T-cell (primary cell): ENCODE results near the gene ZP3. TPM values are rescaled to one million over a fixed set of nuclear protein-coding genes. Genes with fewer than 3 reads are reported as not detected.
"Not testable (repeated sequence)": the region's sequence is repeated elsewhere in the genome, so short reads cannot be mapped to it uniquely, and the experiment has no call there.

Experiments
- ATAC-seq, 4 experiments: fragments of 200-7000 bp in 3 of 4; fragments of 150-1000 bp in 1 of 4; cut with Tn5 transposase; replicated peaks in 1 of 4; 1 replicate in 3 of 4; 2 replicates in 1 of 4; pipeline ENCODE4 v1.10.0; 2021; ENCODE audit warnings: moderate library complexity in 3 of 4, mild to moderate bottlenecking in 2 of 4, moderate number of reproducible peaks in 1 of 4
- CTCF ChIA-PET, 2 donors: fragments of 300-600 bp; sonication (Branson Sonifier 250); formaldehyde crosslinking; loops; one replicate each; lab custom pipeline; 2022; ENCODE audit warnings: antibody characterized with exemption in 2 of 2; lab: Charles Lee
- POLR2A ChIA-PET, 2 donors: fragments of 300-600 bp; sonication (Branson Sonifier 250); formaldehyde crosslinking; loops; one replicate each; lab custom pipeline; 2022; ENCODE audit warnings: antibody characterized with exemption in 2 of 2; lab: Charles Lee
- DNase-seq, 35 experiments: peaks; one replicate each; pipeline versions ENCODE4 v3.0.0 to v3.0.0-alpha.2; 2013 to 2023
- H3K27ac ChIP-seq: one replicate; pipeline ENCODE4 v1.5.1; 2013; ENCODE audit warnings: low read length
- H3K27me3 ChIP-seq, 2 experiments: replicated peaks in 1 of 2; 1 replicate in 1 of 2; 2 replicates in 1 of 2; pipeline versions ENCODE4 v1.6.1 to v1.7.0; 2013; ENCODE audit warnings: low read length in 1 of 2, mixed read lengths in 1 of 2; ENCODE audit not compliant: control insufficient read depth in 2 of 2, insufficient read depth in 2 of 2; ENCODE audit errors: extremely low read depth in 1 of 2
- H3K36me3 ChIP-seq, 2 donors: 1 replicate in 1 of 2; 2 replicates in 1 of 2; pipeline versions ENCODE4 v1.6.1 to v1.7.0; 2013; ENCODE audit warnings: low read length in 1 of 2; ENCODE audit not compliant: control insufficient read depth in 2 of 2, insufficient read depth in 1 of 2; ENCODE audit errors: extremely low read depth in 1 of 2
- H3K4me1 ChIP-seq, 2 experiments: 1 replicate in 1 of 2; 2 replicates in 1 of 2; pipeline versions ENCODE4 v1.6.1 to v1.7.0; 2013; ENCODE audit warnings: low read length in 2 of 2, mixed read lengths in 1 of 2; ENCODE audit not compliant: insufficient read depth in 2 of 2, control insufficient read depth in 1 of 2; ENCODE audit errors: extremely low read depth in 1 of 2
- H3K4me3 ChIP-seq, 2 donors: 1 replicate in 1 of 2; 2 replicates in 1 of 2; pipeline versions ENCODE4 v1.5.1 to v1.7.0; 2013; ENCODE audit warnings: mild to moderate bottlenecking in 2 of 2, low read length in 1 of 2, moderate library complexity in 1 of 2; ENCODE audit not compliant: control insufficient read depth in 1 of 2; ENCODE audit errors: extremely low read depth in 1 of 2
- H3K9me3 ChIP-seq: 2 replicates; pipeline ENCODE4 v1.7.0; 2013
- H3K27ac Mint-ChIP-seq, 2 donors: one replicate each; pipeline ENCODE4 v1.8.0; 2020 to 2021; ENCODE audit warnings: mild to moderate bottlenecking in 2 of 2, mixed read lengths in 2 of 2
- H3K27me3 Mint-ChIP-seq, 2 donors: one replicate each; pipeline ENCODE4 v1.8.0; 2021 to 2022; ENCODE audit warnings: mixed read lengths in 2 of 2
- H3K36me3 Mint-ChIP-seq: one replicate; pipeline ENCODE4 v1.8.0; 2021; ENCODE audit warnings: mixed read lengths
- H3K4me1 Mint-ChIP-seq, 3 donors: one replicate each; pipeline ENCODE4 v1.8.0; 2020 to 2022; ENCODE audit warnings: mixed read lengths in 3 of 3, mild to moderate bottlenecking in 1 of 3
- H3K4me3 Mint-ChIP-seq, 3 donors: one replicate each; pipeline ENCODE4 v1.8.0; 2020 to 2022; ENCODE audit warnings: mild to moderate bottlenecking in 3 of 3, mixed read lengths in 3 of 3, moderate library complexity in 3 of 3
- H3K9me3 Mint-ChIP-seq, 3 donors: one replicate each; pipeline ENCODE4 v1.8.0; 2020 to 2022; ENCODE audit warnings: mixed read lengths in 3 of 3
- WGBS: methylation state at CpG from one replicate; pipeline ENCODE4 v1.1.5; 2013; ENCODE audit warnings: missing lambda C conversion rate; ENCODE audit not compliant: insufficient coverage; 5-methylcytosine and 5-hydroxymethylcytosine counted together
- total RNA-seq, 35 experiments: library from RNA in 6 of 35; stranded (reverse) in 6 of 35; fragments of 120-200 nt in 1 of 35; gene quantifications; one replicate each; pipeline versions ENCODE4 v1.2.1 to v1.2.4 and lab custom pipeline; 2013 to 2026

ZP3 gene
- total RNA-seq, 5 donors from 2014 or later (not counting 1 experiment from before 2014, with no cell fraction given): 1.7 to 7.0 (median 5.9) TPM

DNA sequence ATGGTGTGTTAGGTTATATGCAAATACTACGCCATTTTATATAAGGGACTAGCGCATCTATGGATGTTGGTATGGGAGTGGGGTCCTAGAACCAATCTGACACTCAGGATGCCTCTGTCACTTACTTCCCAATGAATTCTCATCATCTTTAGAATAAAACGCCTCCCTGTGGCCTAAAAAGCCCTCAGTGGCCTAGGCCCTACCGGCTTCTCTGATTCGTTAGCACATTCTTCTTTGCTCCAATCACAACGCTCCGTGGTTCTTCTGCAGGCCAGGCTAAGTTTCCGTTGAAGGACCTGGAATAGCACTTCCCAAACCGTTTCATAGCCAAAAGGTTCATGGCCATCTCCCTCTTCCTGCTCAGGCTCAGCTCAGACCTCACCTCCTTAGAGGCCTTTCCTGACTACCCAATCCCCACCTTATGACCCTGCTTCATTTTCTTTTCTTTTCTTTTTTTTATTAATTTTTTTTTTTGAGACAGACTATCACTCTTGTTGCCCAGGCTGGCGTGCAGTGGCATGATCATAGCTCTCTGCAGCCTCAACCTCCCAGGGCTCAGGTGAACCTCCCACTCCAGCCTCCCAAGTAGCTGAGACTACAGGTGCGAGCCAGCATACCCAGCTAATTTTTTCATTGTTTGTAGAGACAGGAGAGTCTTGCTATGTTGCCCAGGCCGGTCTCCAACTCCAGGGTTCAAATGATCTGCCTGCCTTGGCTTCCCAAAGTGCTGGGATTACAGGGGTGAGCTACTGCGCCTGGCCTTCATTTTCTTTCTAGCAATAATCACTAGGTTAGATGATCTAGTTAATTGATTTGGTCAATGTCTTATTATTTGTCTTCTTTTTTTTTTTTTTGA lies 41.4 kb upstream of the ZP3 start:
- H3K36me3 Mint-ChIP-seq: no peaks in the 10 kb centered on the region
- no peak overlapping the region for H3K4me3 Mint-ChIP-seq
- H3K27me3 ChIP-seq: no peaks in the 10 kb centered on the region
- no peak for DNase-seq
- H3K4me1 Mint-ChIP-seq: peaks cover 0 to 8% (median 5%) of the 10 kb centered on the region in 3 donors
- no peaks in the 10 kb centered on the region for H3K9me3 ChIP-seq
- no peaks in the 10 kb centered on the region for H3K36me3 ChIP-seq
- no peak overlapping the region for H3K4me3 ChIP-seq
- no peaks in the 10 kb centered on the region for H3K27me3 Mint-ChIP-seq
- H3K4me1 ChIP-seq: peaks cover 0 to 13% of the 10 kb centered on the region in 2 experiments
- POLR2A ChIA-PET: no interaction called here
- H3K9me3 Mint-ChIP-seq: no peaks in the 10 kb centered on the region
- ATAC-seq: no peak
- 88% methylated on average over 8 of the region's 13 CpGs for WGBS
- H3K27ac ChIP-seq: no peak overlapping the region
- CTCF ChIA-PET: interaction anchor here (0.6 kb wide), 2 partner anchors 56 to 1889 kb away, joined by 3 to 5 read pairs; no protein-coding TSS in a partner anchor
- H3K27ac Mint-ChIP-seq: no peak overlapping the region

DNA sequence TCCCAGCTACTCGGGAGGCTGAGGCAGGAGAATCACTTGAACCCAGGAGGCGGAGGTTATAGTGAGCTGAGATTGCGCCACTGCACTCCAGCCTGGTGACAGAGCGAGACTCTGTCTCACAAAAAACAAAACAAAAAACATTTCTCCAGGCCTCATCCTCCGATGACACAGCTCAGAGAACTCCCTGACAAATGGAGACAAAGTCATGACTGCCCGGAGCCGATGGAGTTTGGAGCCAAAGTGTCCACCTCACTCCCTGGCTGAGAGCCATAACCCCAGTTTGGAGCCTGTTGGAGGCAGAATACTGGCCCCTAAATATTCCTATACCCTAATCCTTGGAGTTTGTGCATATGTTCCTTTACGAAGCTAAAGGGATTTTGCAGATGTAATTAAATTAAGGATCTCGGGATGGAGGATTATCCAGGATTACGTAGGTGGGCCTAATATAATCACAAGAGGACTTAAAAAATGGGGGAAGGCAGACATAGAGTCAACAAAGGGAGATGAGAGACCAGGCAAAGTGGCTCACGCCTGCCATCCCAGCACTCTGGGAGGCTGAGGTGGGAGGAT lies 38.0 kb upstream of the ZP3 start:
- Mint-ChIP-seq H3K36me3 (no peaks in the 10 kb centered on the region), H3K4me1 (peaks cover 0 to under 1% (median 0%) of the 10 kb centered on the region in 3 donors)

GRCh38 chr7:76387789-76388188 lies 37.0 kb upstream of the ZP3 start:
- H3K27ac ChIP-seq, H3K27me3 Mint-ChIP-seq, ATAC-seq, H3K27ac Mint-ChIP-seq, H3K36me3 Mint-ChIP-seq, H3K36me3 ChIP-seq, H3K4me3 ChIP-seq, H3K4me3 Mint-ChIP-seq, POLR2A ChIA-PET, H3K27me3 ChIP-seq, H3K9me3 Mint-ChIP-seq, DNase-seq, H3K4me1 ChIP-seq, H3K4me1 Mint-ChIP-seq, H3K9me3 ChIP-seq, CTCF ChIA-PET: not testable (repeated sequence)
- 95% methylated on average over 4 of the region's 6 CpGs for WGBS

More for the DNA sequence above, 38.0 kb upstream of the ZP3 start:
- no peaks in the 10 kb centered on the region for H3K27me3 ChIP-seq
- no peaks in the 10 kb centered on the region for H3K4me1 ChIP-seq
- Mint-ChIP-seq H3K4me3 (no peak overlapping the region), H3K9me3 (no peaks in the 10 kb centered on the region), H3K27ac (no peak overlapping the region), H3K27me3 (no peaks in the 10 kb centered on the region)
- no peak overlapping the region for H3K27ac ChIP-seq
- POLR2A ChIA-PET: interaction anchor here in 1 of 2 donors (0.5 kb wide), 1 partner anchor 1669 kb away, joined by 3 read pairs; no protein-coding TSS in a partner anchor
- no peaks in the 10 kb centered on the region for H3K9me3 ChIP-seq
- ATAC-seq (no peak), DNase-seq (no peak)
- CTCF ChIA-PET: no interaction called here
- WGBS: 86% methylated on average over 7 of the region's 11 CpGs
- H3K4me3 ChIP-seq: no peak overlapping the region
- no peaks in the 10 kb centered on the region for H3K36me3 ChIP-seq

DNA sequence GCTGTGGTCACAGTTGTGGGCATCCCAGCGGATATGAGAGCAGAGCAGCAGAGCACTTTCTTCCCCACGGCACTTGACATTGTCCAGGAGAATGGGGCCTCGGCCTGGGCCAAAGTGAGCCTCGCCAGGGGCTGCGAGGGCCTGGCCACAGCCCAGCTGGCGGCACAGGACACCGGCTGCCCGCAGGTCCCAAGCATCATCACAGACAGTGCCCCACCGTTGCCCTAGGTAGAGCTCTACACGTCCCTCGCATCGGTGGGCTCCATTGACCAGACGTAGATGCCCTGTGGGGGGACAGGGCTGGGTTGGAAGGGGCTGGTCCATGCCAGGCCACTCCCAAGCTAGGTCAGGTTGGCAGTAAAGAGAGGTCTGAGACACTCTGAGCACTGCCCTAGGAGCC lies 34.7 kb upstream of the ZP3 start:
- Histone ChIP-seq H3K27me3 (no peaks in the 10 kb centered on the region), H3K36me3 (no peaks in the 10 kb centered on the region), H3K4me1 (peaks cover 5 to 11% of the 10 kb centered on the region in 2 experiments), H3K4me3 (no peak overlapping the region), H3K9me3 (no peaks in the 10 kb centered on the region), H3K27ac (no peak overlapping the region)
- 95% methylated on average over 10 of the region's 13 CpGs for WGBS
- no peaks in the 10 kb centered on the region for H3K9me3 Mint-ChIP-seq
- POLR2A ChIA-PET: no interaction called here
- H3K4me1 Mint-ChIP-seq: peaks cover 0 to 14% (median 14%) of the 10 kb centered on the region in 3 donors
- no peak overlapping the region for H3K27ac Mint-ChIP-seq
- DNase-seq (no peak), ATAC-seq (no peak)
- CTCF ChIA-PET: no interaction called here
- no peak overlapping the region for H3K4me3 Mint-ChIP-seq
- H3K27me3 Mint-ChIP-seq: no peaks in the 10 kb centered on the region
- no peaks in the 10 kb centered on the region for H3K36me3 Mint-ChIP-seq

DNA sequence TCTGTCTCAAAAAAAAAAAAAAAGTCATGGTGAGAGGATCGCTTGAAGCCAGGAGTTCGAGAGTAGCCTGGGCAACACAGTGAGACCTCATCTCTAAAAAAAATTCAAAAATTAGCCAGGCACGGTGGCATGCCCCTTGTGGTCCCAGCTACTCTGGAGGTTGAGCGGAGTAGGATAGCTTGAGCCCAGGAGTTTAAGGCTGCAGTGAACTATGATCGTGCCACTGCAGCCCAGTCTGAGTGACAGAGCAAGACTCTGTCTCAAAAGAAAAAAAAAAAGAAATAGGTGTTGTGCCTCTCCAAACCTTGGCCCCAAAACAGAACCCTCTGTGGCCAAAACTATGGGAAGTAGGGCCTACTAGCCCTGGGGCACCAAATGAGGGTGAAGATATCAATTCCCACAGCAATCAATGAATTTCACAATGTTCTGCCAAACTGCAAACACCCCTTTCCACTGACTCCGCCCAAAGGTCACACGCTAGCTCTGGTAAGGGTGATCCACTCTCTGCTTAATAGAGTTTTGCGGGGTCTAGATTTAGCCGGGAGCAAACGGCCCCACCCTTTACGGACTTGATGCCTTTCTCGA lies 32.1 kb upstream of the ZP3 start:
- peak in 3 of 4 experiments; percentile 1 to 49 (median 47) for ATAC-seq
- peaks cover 0 to 1% of the 10 kb centered on the region in 2 experiments for H3K27me3 ChIP-seq
- peak overlapping the region; percentile 89 to 95 for H3K27ac Mint-ChIP-seq

More for the DNA sequence above, 32.1 kb upstream of the ZP3 start:
- H3K4me1 Mint-ChIP-seq: peaks cover under 1 to 23% (median 21%) of the 10 kb centered on the region in 3 donors
- Histone ChIP-seq H3K4me3 (peak overlapping the region; percentile 41 to 45), H3K36me3 (no peaks in the 10 kb centered on the region), H3K9me3 (no peaks in the 10 kb centered on the region), H3K27ac (no peak overlapping the region), H3K4me1 (peaks cover 5 to 27% of the 10 kb centered on the region in 2 experiments)
- CTCF ChIA-PET: interaction anchor here in 1 of 2 donors (0.6 kb wide), 1 partner anchor 39 kb away, joined by 3 read pairs; no protein-coding TSS in a partner anchor
- peak overlapping the region; percentile 77 to 85 (median 84) for H3K4me3 Mint-ChIP-seq
- H3K9me3 Mint-ChIP-seq: no peaks in the 10 kb centered on the region
- WGBS: 16% methylated on average over 8 of the region's 12 CpGs
- POLR2A ChIA-PET: interaction anchor here (0.6 to 0.7 kb wide), 2 partner anchors 1148 to 1275 kb away, joined by 3 to 6 read pairs; no protein-coding TSS in a partner anchor
- no peaks in the 10 kb centered on the region for H3K36me3 Mint-ChIP-seq
- DNase-seq: no peak
- H3K27me3 Mint-ChIP-seq: no peaks in the 10 kb centered on the region
